ENCODE data around the gene PBRM1. TPM values are rescaled to one million over a fixed set of nuclear protein-coding genes. Genes with fewer than 3 reads are reported as not detected.

PBRM1 gene
- total RNA-seq, 1 experiment from 2014 or later, result 40.0 TPM

- no peaks in the 10 kb centered on the region for H3K27me3 ChIP-seq (ENCODE audit: insufficient read depth, low read length)
- no peaks in the 10 kb centered on the region for H3K9me3 ChIP-seq (ENCODE audit: control insufficient read depth in 1 of 2, insufficient read depth in 1 of 2, low read depth in 1 of 2, low read length in 2 of 2)
- TF ChIP-seq FOSL1 (IDR thresholded peaks at IDR 0.05; ENCODE audit: low read depth) (no peak), ZFX (IDR thresholded peaks at IDR 0.05) (no peak), EGR1 (IDR thresholded peaks at IDR 0.05; ENCODE audit: low read depth) (no peak), YY1 (IDR thresholded peaks at IDR 0.05; ENCODE audit: extremely low read depth, insufficient replicate concordance, low read depth, low read length) (no peak), EZH2 (IDR thresholded peaks at IDR 0.05) (no peak), POLR2AphosphoS5 (IDR thresholded peaks at IDR 0.05; ENCODE audit: low read depth, low read length) (no peak), CBX3 (IDR thresholded peaks at IDR 0.05; ENCODE audit: low read depth) (no peak), POLR2A (IDR thresholded peaks at IDR 0.05; ENCODE audit: borderline replicate concordance, extremely low read depth, insufficient read depth, insufficient read length) (no peak), CTCF (IDR thresholded peaks at IDR 0.05 in 2 of 3, conservative IDR thresholded peaks at IDR 0.05 in 1 of 3; ENCODE audit: borderline replicate concordance in 1 of 3, insufficient read depth in 1 of 3, low read depth in 2 of 3, low read length in 2 of 3) (no peak)
- TF ChIP-seq, protein P1, sequence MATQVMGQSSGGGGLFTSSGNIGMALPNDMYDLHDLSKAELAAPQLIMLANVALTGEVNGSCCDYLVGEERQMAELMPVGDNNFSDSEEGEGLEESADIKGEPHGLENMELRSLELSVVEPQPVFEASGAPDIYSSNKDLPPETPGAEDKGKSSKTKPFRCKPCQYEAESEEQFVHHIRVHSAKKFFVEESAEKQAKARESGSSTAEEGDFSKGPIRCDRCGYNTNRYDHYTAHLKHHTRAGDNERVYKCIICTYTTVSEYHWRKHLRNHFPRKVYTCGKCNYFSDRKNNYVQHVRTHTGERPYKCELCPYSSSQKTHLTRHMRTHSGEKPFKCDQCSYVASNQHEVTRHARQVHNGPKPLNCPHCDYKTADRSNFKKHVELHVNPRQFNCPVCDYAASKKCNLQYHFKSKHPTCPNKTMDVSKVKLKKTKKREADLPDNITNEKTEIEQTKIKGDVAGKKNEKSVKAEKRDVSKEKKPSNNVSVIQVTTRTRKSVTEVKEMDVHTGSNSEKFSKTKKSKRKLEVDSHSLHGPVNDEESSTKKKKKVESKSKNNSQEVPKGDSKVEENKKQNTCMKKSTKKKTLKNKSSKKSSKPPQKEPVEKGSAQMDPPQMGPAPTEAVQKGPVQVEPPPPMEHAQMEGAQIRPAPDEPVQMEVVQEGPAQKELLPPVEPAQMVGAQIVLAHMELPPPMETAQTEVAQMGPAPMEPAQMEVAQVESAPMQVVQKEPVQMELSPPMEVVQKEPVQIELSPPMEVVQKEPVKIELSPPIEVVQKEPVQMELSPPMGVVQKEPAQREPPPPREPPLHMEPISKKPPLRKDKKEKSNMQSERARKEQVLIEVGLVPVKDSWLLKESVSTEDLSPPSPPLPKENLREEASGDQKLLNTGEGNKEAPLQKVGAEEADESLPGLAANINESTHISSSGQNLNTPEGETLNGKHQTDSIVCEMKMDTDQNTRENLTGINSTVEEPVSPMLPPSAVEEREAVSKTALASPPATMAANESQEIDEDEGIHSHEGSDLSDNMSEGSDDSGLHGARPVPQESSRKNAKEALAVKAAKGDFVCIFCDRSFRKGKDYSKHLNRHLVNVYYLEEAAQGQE (IDR thresholded peaks at IDR 0.05; ENCODE audit: low read depth), result no peak
- no peak overlapping the region for H3K27ac ChIP-seq (ENCODE audit: low read depth, low read length)
- POLR2A ChIA-PET, result no interaction called here
- RAD21 ChIA-PET (ENCODE audit: low non-redundant PET in 1 of 2, low total read pairs in 2 of 2, uncharacterized antibody in 2 of 2, unreplicated experiment in 2 of 2), result no interaction called here
- CTCF ChIA-PET, result no interaction called here
- peaks cover 11 to 33% of the 10 kb centered on the region in 2 experiments; a peak in 3 of 4 replicates for H3K4me1 ChIP-seq (ENCODE audit: control insufficient read depth in 1 of 2, insufficient read depth in 2 of 2, low read length in 2 of 2)
- H3K4me2 ChIP-seq (ENCODE audit: low read length), result peak overlapping the region; percentile 92; the same call in 1 of the 2 replicates
- no TSS peak for BruUV-seq (replicated peaks)
- peaks cover 11 to 14% of the 10 kb centered on the region in 2 experiments for H3K36me3 ChIP-seq (ENCODE audit: control insufficient read depth in 1 of 2, insufficient read depth in 2 of 2, low read length in 2 of 2)
- H2AFZ ChIP-seq (ENCODE audit: low read depth, low read length, poor library complexity, severe bottlenecking), result no peak overlapping the region
- ATAC-seq, result no peak
- intact Hi-C loops (cut with micrococcal nuclease), result no loop called here
- H3K9me2 ChIP-seq (ENCODE audit: insufficient read depth), result no peaks in the 10 kb centered on the region
- peaks cover 29% of the 10 kb centered on the region for H3K79me2 ChIP-seq (ENCODE audit: insufficient read depth, low read length)
- H3K9ac ChIP-seq (ENCODE audit: low read length), result no peak overlapping the region
- no peak for DNase-seq (ENCODE audit: low read depth, low spot score)
- no peak overlapping the region for H3K4me3 ChIP-seq (replicated peaks in 1 of 2; ENCODE audit: low read depth in 1 of 2, low read length in 2 of 2)
- H4K20me1 ChIP-seq (ENCODE audit: insufficient read depth), result no peaks in the 10 kb centered on the region
Observed at GRCh38 chr3:52530918-52531826, 154.5 kb downstream of the PBRM1 start.

Measured in HCT116 (cell line).